ENCODE data around the gene MSI2.

DNA sequence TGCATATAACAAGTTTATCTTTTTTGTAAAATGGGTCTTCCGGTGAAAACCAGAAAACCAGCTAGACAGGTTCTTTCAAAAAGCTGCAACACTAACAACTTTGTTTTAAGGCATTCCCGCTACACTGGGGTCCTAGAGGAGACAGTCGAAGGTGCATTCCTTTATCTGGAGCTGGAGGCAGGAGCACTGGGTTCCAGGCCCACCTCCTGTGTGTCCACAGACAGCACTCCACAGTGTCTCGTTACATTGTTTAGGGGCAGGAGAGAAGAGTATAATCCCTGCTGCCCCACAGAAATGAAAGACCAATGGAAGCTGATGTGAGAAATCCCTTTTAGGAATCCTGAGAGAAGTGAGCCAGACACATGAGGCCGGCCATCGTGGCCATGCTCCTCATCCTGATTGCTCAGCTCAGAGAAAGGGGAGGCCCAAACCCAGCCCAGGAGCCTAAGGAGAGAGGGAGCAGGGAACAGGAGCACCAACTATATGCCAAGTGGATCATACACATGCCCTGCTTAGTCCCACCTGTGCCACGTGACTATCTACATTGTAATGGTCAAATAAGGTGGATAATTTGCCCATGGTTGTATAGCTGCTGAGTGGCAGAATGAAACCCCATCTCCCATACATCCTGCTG lies 429.3 kb downstream of the MSI2 start:
- TF ChIP-seq JUNB (IDR thresholded peaks at IDR 0.05; ENCODE audit: unreplicated experiment) (no peak), EZH2 (IDR thresholded peaks at IDR 0.05; ENCODE audit: low read depth, unreplicated experiment) (no peak), STAT1 (IDR thresholded peaks at IDR 0.05; ENCODE audit: unreplicated experiment) (no peak), CREB1 (CRISPR knock-in tag; IDR thresholded peaks at IDR 0.05; ENCODE audit: low read depth) (no peak), POLR2AphosphoS5 (IDR thresholded peaks at IDR 0.05; ENCODE audit: low read depth) (no peak), NANOG (IDR thresholded peaks at IDR 0.05; ENCODE audit: borderline replicate concordance) (no peak)
- TF ChIP-seq, protein P1, sequence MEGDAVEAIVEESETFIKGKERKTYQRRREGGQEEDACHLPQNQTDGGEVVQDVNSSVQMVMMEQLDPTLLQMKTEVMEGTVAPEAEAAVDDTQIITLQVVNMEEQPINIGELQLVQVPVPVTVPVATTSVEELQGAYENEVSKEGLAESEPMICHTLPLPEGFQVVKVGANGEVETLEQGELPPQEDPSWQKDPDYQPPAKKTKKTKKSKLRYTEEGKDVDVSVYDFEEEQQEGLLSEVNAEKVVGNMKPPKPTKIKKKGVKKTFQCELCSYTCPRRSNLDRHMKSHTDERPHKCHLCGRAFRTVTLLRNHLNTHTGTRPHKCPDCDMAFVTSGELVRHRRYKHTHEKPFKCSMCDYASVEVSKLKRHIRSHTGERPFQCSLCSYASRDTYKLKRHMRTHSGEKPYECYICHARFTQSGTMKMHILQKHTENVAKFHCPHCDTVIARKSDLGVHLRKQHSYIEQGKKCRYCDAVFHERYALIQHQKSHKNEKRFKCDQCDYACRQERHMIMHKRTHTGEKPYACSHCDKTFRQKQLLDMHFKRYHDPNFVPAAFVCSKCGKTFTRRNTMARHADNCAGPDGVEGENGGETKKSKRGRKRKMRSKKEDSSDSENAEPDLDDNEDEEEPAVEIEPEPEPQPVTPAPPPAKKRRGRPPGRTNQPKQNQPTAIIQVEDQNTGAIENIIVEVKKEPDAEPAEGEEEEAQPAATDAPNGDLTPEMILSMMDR (conservative IDR thresholded peaks at IDR 0.05; ENCODE audit: low read depth in 2 of 2): no peak

Measured in GM23338 (cell line).